Measurements from ENCODE around the gene LPIN1.

DNA sequence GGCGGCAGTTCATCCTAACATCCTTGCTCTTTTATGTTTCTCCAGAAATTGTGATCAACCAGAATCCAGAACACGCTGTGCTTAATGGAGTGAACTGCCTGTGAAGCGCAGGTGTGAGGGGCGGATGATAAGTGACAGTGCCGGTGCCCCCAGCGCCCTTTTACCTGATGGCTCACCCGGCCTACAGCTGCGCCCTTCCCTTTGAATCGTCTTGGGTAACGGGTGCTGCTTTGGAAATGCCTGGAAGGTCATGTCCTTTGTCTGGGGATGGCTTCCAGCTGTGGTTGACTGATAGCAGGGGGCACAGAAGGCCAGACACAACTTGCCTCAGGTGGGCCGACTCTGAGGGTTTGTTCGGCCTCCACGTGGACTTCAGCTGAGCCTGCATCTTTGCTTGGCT is 119.4 kb downstream of the LPIN1 start:
- no peak for TF ChIP-seq CTCF (IDR thresholded peaks at IDR 0.05)
- TF ChIP-seq BCL3 (IDR thresholded peaks at IDR 0.05) = no peak
- no peak for TF ChIP-seq CHD4 (IDR thresholded peaks at IDR 0.05; ENCODE audit: borderline replicate concordance)
- no peak for TF ChIP-seq EP300 (IDR thresholded peaks at IDR 0.05)

Data from A549 (cell line).